ENCODE measurements around the gene MAP2K1.
"Not testable (repeated sequence)": the region's sequence is repeated elsewhere in the genome, so short reads cannot be mapped to it uniquely, and the experiment has no call there.

DNA sequence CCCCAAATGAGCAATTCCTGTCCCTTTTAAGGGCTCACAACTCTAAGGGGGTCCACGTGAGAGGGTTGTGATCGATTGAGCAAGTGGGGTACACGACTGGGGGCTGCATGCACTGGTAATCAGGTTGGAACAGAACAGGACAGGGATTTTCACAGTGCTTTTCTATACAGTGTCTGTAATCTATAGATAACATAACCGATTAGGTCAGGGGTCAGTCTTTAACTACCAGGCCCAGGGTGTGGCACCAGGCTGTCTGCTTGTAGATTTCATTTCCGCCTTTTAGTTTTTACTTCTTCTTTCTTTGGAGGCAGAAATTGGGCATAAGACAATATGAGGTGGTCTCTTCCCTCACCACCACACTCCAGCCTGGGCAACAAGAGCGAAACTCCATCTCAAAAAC lies 78.6 kb downstream of the MAP2K1 start:
- TF ChIP-seq CTCF (IDR thresholded peaks at IDR 0.05); USF2 (IDR thresholded peaks at IDR 0.05; ENCODE audit: borderline replicate concordance, low read depth, low read length); NRF1 (IDR thresholded peaks at IDR 0.05; ENCODE audit: low read depth, low read length): not testable (repeated sequence)
- TF ChIP-seq, protein P1, sequence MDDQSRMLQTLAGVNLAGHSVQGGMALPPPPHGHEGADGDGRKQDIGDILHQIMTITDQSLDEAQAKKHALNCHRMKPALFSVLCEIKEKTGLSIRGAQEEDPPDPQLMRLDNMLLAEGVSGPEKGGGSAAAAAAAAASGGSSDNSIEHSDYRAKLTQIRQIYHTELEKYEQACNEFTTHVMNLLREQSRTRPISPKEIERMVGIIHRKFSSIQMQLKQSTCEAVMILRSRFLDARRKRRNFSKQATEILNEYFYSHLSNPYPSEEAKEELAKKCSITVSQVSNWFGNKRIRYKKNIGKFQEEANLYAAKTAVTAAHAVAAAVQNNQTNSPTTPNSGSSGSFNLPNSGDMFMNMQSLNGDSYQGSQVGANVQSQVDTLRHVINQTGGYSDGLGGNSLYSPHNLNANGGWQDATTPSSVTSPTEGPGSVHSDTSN (IDR thresholded peaks at IDR 0.05): not testable (repeated sequence)

All from SK-N-SH (cell line).